Hindlimb muscle (tissue), 1 donor: ENCODE results near the gene DDIT3. TPM values are rescaled to one million over a fixed set of nuclear protein-coding genes. Genes with fewer than 3 reads are reported as not detected.
"Not testable (repeated sequence)": the region's sequence is repeated elsewhere in the genome, so short reads cannot be mapped to it uniquely, and the experiment has no call there.

Experiments used
- DNase-seq: peaks from one replicate; pipeline ENCODE4 v3.0.0-alpha.2; 2013
- polyA plus RNA-seq: library from polyadenylated mRNA; unstranded; fragments of 120-200 nt; gene quantifications from one replicate; pipeline ENCODE4 v1.2.1, GENCODE V29; 2013; ENCODE audit not compliant: insufficient read length

The DDIT3 gene
- 9.2 TPM for polyA plus RNA-seq

- DNase-seq: peak; percentile 98
Measured at GRCh38 chr12:57520053-57520818, at the start of gene DDIT3. Gene DDIT3, minus strand, starts transcription at chr12:57520514. Its CDS starts 3,108 bp downstream, at chr12:57517406.

- DNase-seq: no peak
Measured at GRCh38 chr12:57569858-57570257, 49.5 kb upstream of the DDIT3 start.

GRCh38 chr12:57568838-57569237 lies 48.5 kb upstream of the DDIT3 start:
- DNase-seq: no peak

GRCh38 chr12:57564178-57564740 lies 43.9 kb upstream of the DDIT3 start:
- DNase-seq: no peak

GRCh38 chr12:57563358-57563757 lies 43.0 kb upstream of the DDIT3 start:
- DNase-seq: no peak

GRCh38 chr12:57561117-57561516 lies 40.8 kb upstream of the DDIT3 start:
- DNase-seq: not testable (repeated sequence)

GRCh38 chr12:57560516-57560915 lies 40.2 kb upstream of the DDIT3 start:
- no peak for DNase-seq

GRCh38 chr12:57558864-57559263 lies 38.5 kb upstream of the DDIT3 start:
- DNase-seq: no peak

GRCh38 chr12:57554897-57555296 lies 34.6 kb upstream of the DDIT3 start:
- DNase-seq: no peak

GRCh38 chr12:57554453-57554852 lies 34.1 kb upstream of the DDIT3 start:
- DNase-seq: no peak

GRCh38 chr12:57553343-57554202 lies 33.3 kb upstream of the DDIT3 start:
- no peak for DNase-seq

GRCh38 chr12:57552835-57553313 lies 32.6 kb upstream of the DDIT3 start:
- DNase-seq: no peak

GRCh38 chr12:57552306-57552651 lies 32.0 kb upstream of the DDIT3 start:
- DNase-seq: no peak

GRCh38 chr12:57551637-57552305 lies 31.5 kb upstream of the DDIT3 start:
- DNase-seq: no peak

- DNase-seq: no peak
Measured at GRCh38 chr12:57550641-57551549, 30.6 kb upstream of the DDIT3 start.

- no peak for DNase-seq
Measured at GRCh38 chr12:57549909-57550640, 29.8 kb upstream of the DDIT3 start, which contains the start of gene KIF5A. Gene KIF5A, plus strand, starts transcription at chr12:57550044. Its CDS starts 228 bp downstream, at chr12:57550272.

- no peak for DNase-seq
Measured at GRCh38 chr12:57549203-57549908, 29.0 kb upstream of the DDIT3 start.

- DNase-seq: no peak
Measured at GRCh38 chr12:57548488-57548887, 28.2 kb upstream of the DDIT3 start.

- no peak for DNase-seq
Measured at GRCh38 chr12:57548013-57548315, 27.6 kb upstream of the DDIT3 start.
